Globus pallidus (tissue), 1 donor: ENCODE measurements around the gene ELAC2.

Experiments used
- DNase-seq: peaks from one replicate; pipeline ENCODE4 v3.0.0-alpha.2; 2015; ENCODE audit warnings: low spot score

The ELAC2 gene

GRCh38 chr17:13017655-13018459, at the start of gene ELAC2:
Gene ELAC2, minus strand, starts transcription at chr17:13018027. Its CDS starts 80 bp downstream, at chr17:13017947.
- peak; percentile 99 for DNase-seq

GRCh38 chr17:13065032-13065431, 47.2 kb upstream of the ELAC2 start:
- DNase-seq, result no peak

GRCh38 chr17:13055131-13055530, 37.3 kb upstream of the ELAC2 start:
- no peak for DNase-seq

GRCh38 chr17:13054666-13055065, 36.8 kb upstream of the ELAC2 start:
- no peak for DNase-seq

GRCh38 chr17:13051915-13052314, 34.1 kb upstream of the ELAC2 start:
- no peak for DNase-seq

GRCh38 chr17:13047011-13047606, 29.3 kb upstream of the ELAC2 start:
- no peak for DNase-seq

- no peak for DNase-seq
These were observed 28.5 kb upstream of the ELAC2 start for GRCh38 chr17:13046361-13046760.

GRCh38 chr17:13044572-13045065, 26.8 kb upstream of the ELAC2 start:
- DNase-seq, result no peak

GRCh38 chr17:13038931-13039665, 21.3 kb upstream of the ELAC2 start:
- DNase-seq, result no peak

- DNase-seq, result no peak
These were observed 18.9 kb upstream of the ELAC2 start for GRCh38 chr17:13036751-13037150.

- no peak for DNase-seq
These were observed 17.6 kb upstream of the ELAC2 start for GRCh38 chr17:13035420-13035819.

GRCh38 chr17:13031718-13032350, 14.0 kb upstream of the ELAC2 start:
- no peak for DNase-seq

GRCh38 chr17:13030459-13031300, 12.9 kb upstream of the ELAC2 start:
- DNase-seq, result peak; percentile 25

- DNase-seq, result no peak
These were observed 12.2 kb upstream of the ELAC2 start for GRCh38 chr17:13030056-13030455.

GRCh38 chr17:13029340-13029739, 11.5 kb upstream of the ELAC2 start:
- DNase-seq, result no peak

GRCh38 chr17:13027246-13027645, 9.4 kb upstream of the ELAC2 start:
- DNase-seq, result no peak

- DNase-seq, result no peak
These were observed 7.9 kb upstream of the ELAC2 start for GRCh38 chr17:13025687-13026086.

- DNase-seq, result no peak
These were observed 7.4 kb upstream of the ELAC2 start for GRCh38 chr17:13025258-13025627.

GRCh38 chr17:13024526-13025257, 6.9 kb upstream of the ELAC2 start:
- DNase-seq, result peak; percentile 48

GRCh38 chr17:13024016-13024415, 6.2 kb upstream of the ELAC2 start:
- DNase-seq, result no peak
